Activated T-cell treated with anti-CD3 and anti-CD28 coated beads, Interleukin-2, amount 50 U/mL, for 72 hours (primary cell): ENCODE measurements around the gene APOF. TPM values are rescaled to one million over a fixed set of nuclear protein-coding genes. Genes with fewer than 3 reads are reported as not detected.
A peak's percentile ranks its signal among the peaks of the same experiment; 100 is the strongest.
"Not testable (repeated sequence)": the region's sequence is repeated elsewhere in the genome, so short reads cannot be mapped to it uniquely, and the experiment has no call there.

Experiments used
- ATAC-seq, 2 donors: fragments of 150-1000 bp; cut with Tn5 transposase; replicated peaks in 1 of 2; 2 replicates each; pipeline ENCODE4 v1.10.0; 2021; ENCODE audit warnings: moderate library complexity in 2 of 2, mild to moderate bottlenecking in 1 of 2
- DNase-seq, 2 donors: peaks; one replicate each; pipeline ENCODE4 v3.0.0; 2021 to 2022; ENCODE audit warnings: mixed read lengths in 1 of 2
- H3K27ac Mint-ChIP-seq: one replicate; pipeline ENCODE4 v1.8.0; 2022; ENCODE audit warnings: mild to moderate bottlenecking, moderate library complexity, mixed read lengths
- H3K27me3 Mint-ChIP-seq: one replicate; pipeline ENCODE4 v1.8.0; 2022; ENCODE audit warnings: low read depth, mixed read lengths
- H3K36me3 Mint-ChIP-seq, 2 donors: one replicate each; pipeline ENCODE4 v1.8.0; 2022; ENCODE audit warnings: mixed read lengths in 2 of 2, mild to moderate bottlenecking in 1 of 2; ENCODE audit not compliant: insufficient read depth in 2 of 2
- H3K4me1 Mint-ChIP-seq: one replicate; pipeline ENCODE4 v1.8.0; 2022; ENCODE audit warnings: low read depth, mixed read lengths
- H3K4me3 Mint-ChIP-seq, 2 donors: one replicate each; pipeline ENCODE4 v1.8.0; 2022; ENCODE audit warnings: mild to moderate bottlenecking in 2 of 2, mixed read lengths in 2 of 2, moderate library complexity in 2 of 2
- H3K9me3 Mint-ChIP-seq, 2 donors: one replicate each; pipeline ENCODE4 v1.8.0; 2022; ENCODE audit warnings: mixed read lengths in 2 of 2
- total RNA-seq, 2 donors: library from RNA; stranded (reverse); gene quantifications; one replicate each; pipeline ENCODE4 v1.2.3, GENCODE V29; 2022

The APOF gene
- under 1 TPM in 1 of 2 donors, not detected in 1; 0.28 TPM for total RNA-seq

- H3K36me3 Mint-ChIP-seq, result peaks cover 0 to 5% of the 10 kb centered on the region in 2 donors
- peaks cover 38% of the 10 kb centered on the region for H3K4me1 Mint-ChIP-seq
- H3K9me3 Mint-ChIP-seq, result no peaks in the 10 kb centered on the region
- no peak for ATAC-seq
- no peaks in the 10 kb centered on the region for H3K27me3 Mint-ChIP-seq
- H3K4me3 Mint-ChIP-seq, result peak within 1 kb of the TSS; percentile 88 to 94
- DNase-seq, result no peak
- peak within 1 kb of the TSS; percentile 22 for H3K27ac Mint-ChIP-seq
Observed at GRCh38 chr12:56362130-56363059, at the start of gene APOF. Gene APOF, minus strand, starts transcription at chr12:56362857. Its CDS starts 112 bp downstream, at chr12:56362745.

GRCh38 chr12:56411781-56412639 is 49.4 kb upstream of the APOF start:
- no peak overlapping the region for H3K4me3 Mint-ChIP-seq
- H3K27ac Mint-ChIP-seq, result no peak overlapping the region
- H3K9me3 Mint-ChIP-seq, result no peaks in the 10 kb centered on the region
- no peak for DNase-seq
- no peaks in the 10 kb centered on the region for H3K4me1 Mint-ChIP-seq
- H3K36me3 Mint-ChIP-seq, result peaks cover 0 to 2% of the 10 kb centered on the region in 2 donors
- ATAC-seq, result no peak
- H3K27me3 Mint-ChIP-seq, result no peaks in the 10 kb centered on the region

- DNase-seq, result no peak
- Mint-ChIP-seq H3K27me3 (no peaks in the 10 kb centered on the region), H3K9me3 (no peaks in the 10 kb centered on the region), H3K4me3 (no peak overlapping the region), H3K36me3 (no peaks in the 10 kb centered on the region), H3K27ac (no peak overlapping the region), H3K4me1 (no peaks in the 10 kb centered on the region)
- no peak for ATAC-seq
Observed at GRCh38 chr12:56410768-56411167, 48.1 kb upstream of the APOF start.

- Mint-ChIP-seq H3K36me3 (no peaks in the 10 kb centered on the region), H3K27ac (no peak overlapping the region), H3K4me3 (no peak overlapping the region), H3K4me1 (no peaks in the 10 kb centered on the region), H3K27me3 (no peaks in the 10 kb centered on the region), H3K9me3 (no peaks in the 10 kb centered on the region)
- DNase-seq (no peak), ATAC-seq (peak in 1 of 2 donors; percentile 41)
Observed at GRCh38 chr12:56408799-56409417, 46.3 kb upstream of the APOF start.

- H3K9me3 Mint-ChIP-seq, ATAC-seq, H3K4me3 Mint-ChIP-seq, H3K4me1 Mint-ChIP-seq, H3K27ac Mint-ChIP-seq, H3K27me3 Mint-ChIP-seq, DNase-seq, H3K36me3 Mint-ChIP-seq: not testable (repeated sequence)
Observed at GRCh38 chr12:56404227-56404626, 41.6 kb upstream of the APOF start.

GRCh38 chr12:56401612-56402011 is 39.0 kb upstream of the APOF start:
- ATAC-seq, DNase-seq, H3K4me3 Mint-ChIP-seq, H3K27me3 Mint-ChIP-seq, H3K4me1 Mint-ChIP-seq, H3K9me3 Mint-ChIP-seq, H3K36me3 Mint-ChIP-seq, H3K27ac Mint-ChIP-seq: not testable (repeated sequence)

- not testable (repeated sequence) for H3K27ac Mint-ChIP-seq, H3K27me3 Mint-ChIP-seq, ATAC-seq, H3K9me3 Mint-ChIP-seq, H3K4me3 Mint-ChIP-seq, DNase-seq, H3K4me1 Mint-ChIP-seq, H3K36me3 Mint-ChIP-seq
Observed at GRCh38 chr12:56401125-56401524, 38.5 kb upstream of the APOF start.

GRCh38 chr12:56399466-56399865 is 36.8 kb upstream of the APOF start:
- not testable (repeated sequence) for DNase-seq, H3K4me3 Mint-ChIP-seq, H3K9me3 Mint-ChIP-seq, ATAC-seq, H3K27me3 Mint-ChIP-seq, H3K27ac Mint-ChIP-seq, H3K36me3 Mint-ChIP-seq, H3K4me1 Mint-ChIP-seq

GRCh38 chr12:56398324-56398723 is 35.7 kb upstream of the APOF start:
- Mint-ChIP-seq H3K4me3 (no peak overlapping the region), H3K4me1 (no peaks in the 10 kb centered on the region)

GRCh38 chr12:56392331-56392730 is 29.7 kb upstream of the APOF start:
- DNase-seq, result no peak
- H3K9me3 Mint-ChIP-seq, result peaks cover 0 to 1% of the 10 kb centered on the region in 2 donors
- H3K4me3 Mint-ChIP-seq, result no peak overlapping the region
- no peak for ATAC-seq
- no peaks in the 10 kb centered on the region for H3K4me1 Mint-ChIP-seq
- no peak overlapping the region for H3K27ac Mint-ChIP-seq
- peaks cover 0 to 3% of the 10 kb centered on the region in 2 donors for H3K36me3 Mint-ChIP-seq
- no peaks in the 10 kb centered on the region for H3K27me3 Mint-ChIP-seq

More at GRCh38 chr12:56398324-56398723, 35.7 kb upstream of the APOF start:
- H3K27me3 Mint-ChIP-seq, result no peaks in the 10 kb centered on the region
- no peak overlapping the region for H3K27ac Mint-ChIP-seq
- ATAC-seq (no peak), DNase-seq (no peak)
- H3K36me3 Mint-ChIP-seq, result peaks cover 0 to 3% of the 10 kb centered on the region in 2 donors
- H3K9me3 Mint-ChIP-seq, result peaks cover 6 to 10% of the 10 kb centered on the region in 2 donors

- H3K9me3 Mint-ChIP-seq, result peaks cover 0 to 1% of the 10 kb centered on the region in 2 donors
- H3K36me3 Mint-ChIP-seq, result peaks cover 0 to 3% of the 10 kb centered on the region in 2 donors
- no peak for DNase-seq
- H3K27me3 Mint-ChIP-seq, result no peaks in the 10 kb centered on the region
- H3K27ac Mint-ChIP-seq, result no peak overlapping the region
- no peak overlapping the region for H3K4me3 Mint-ChIP-seq
- ATAC-seq, result no peak
- no peaks in the 10 kb centered on the region for H3K4me1 Mint-ChIP-seq
Observed at GRCh38 chr12:56391721-56392120, 29.1 kb upstream of the APOF start.

GRCh38 chr12:56389412-56389811 is 26.8 kb upstream of the APOF start:
- no peaks in the 10 kb centered on the region for H3K4me1 Mint-ChIP-seq

More at GRCh38 chr12:56389412-56389811, 26.8 kb upstream of the APOF start:
- H3K27me3 Mint-ChIP-seq, result no peaks in the 10 kb centered on the region
- H3K4me3 Mint-ChIP-seq, result no peak overlapping the region
- H3K36me3 Mint-ChIP-seq, result peaks cover 0 to 3% of the 10 kb centered on the region in 2 donors
- no peak overlapping the region for H3K27ac Mint-ChIP-seq
- DNase-seq (no peak), ATAC-seq (no peak)
- peaks cover 0 to 1% of the 10 kb centered on the region in 2 donors for H3K9me3 Mint-ChIP-seq
